Stimulated activated CD4-positive, alpha-beta T cell treated with anti-CD3 and anti-CD28 coated beads, Interleukin-4, amount 100 ng/mL, for 48 hours (primary cell): ENCODE measurements around the gene NDUFB3.
"Not testable (repeated sequence)": the region's sequence is repeated elsewhere in the genome, so short reads cannot be mapped to it uniquely, and the experiment has no call there.

ENCODE experiments used
- DNase-seq, 2 donors: peaks; one replicate each; pipeline ENCODE4 v3.0.0-alpha.2; 2020; ENCODE audit warnings: low read depth in 2 of 2

NDUFB3 gene

DNA sequence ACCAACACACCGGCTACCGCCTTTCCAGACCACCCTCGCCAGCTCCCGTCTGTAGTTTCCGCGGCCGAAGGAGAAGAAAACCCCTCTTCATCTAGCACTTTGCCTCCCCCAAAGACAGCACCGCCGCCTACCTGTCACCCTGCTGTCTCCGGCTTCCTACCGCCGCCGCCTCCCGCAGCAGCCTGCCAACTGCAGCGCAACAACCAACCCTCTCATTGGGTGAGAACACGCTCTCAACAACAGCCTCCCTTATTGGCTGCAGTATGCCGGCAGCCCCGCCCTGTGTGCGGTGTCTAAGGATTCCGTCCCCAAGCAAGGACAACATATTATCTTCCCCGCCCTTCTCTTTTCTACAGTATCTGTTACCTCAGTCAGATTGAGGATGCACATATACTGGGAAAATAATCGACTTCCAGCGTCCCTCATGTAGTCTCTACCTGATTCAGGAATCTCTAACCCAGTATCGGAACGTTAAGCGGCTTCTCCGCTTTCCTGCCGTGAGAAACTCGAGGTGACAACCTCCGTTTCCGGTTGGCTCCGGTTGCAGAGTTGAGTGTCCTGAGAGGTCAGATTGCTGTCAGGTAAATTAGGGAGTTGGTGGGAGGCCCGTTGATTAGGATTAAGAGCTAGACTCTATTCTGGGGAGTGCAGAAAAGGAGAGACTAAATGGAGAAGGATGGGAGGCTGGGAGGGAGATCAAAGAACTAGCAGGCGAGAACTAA lies at the start of gene NDUFB3, which contains the start of gene HYCC2:
Gene NDUFB3 (plus strand): TSS at position 523 of the 722 bp plus-strand sequence. CDS start 6,882 bp downstream, outside the sequence.
Gene HYCC2 (minus strand): TSS at position 193 of the 722 bp plus-strand sequence. CDS start 47,662 bp downstream, outside the sequence.
- DNase-seq = peak; percentile 79 to 86

DNA sequence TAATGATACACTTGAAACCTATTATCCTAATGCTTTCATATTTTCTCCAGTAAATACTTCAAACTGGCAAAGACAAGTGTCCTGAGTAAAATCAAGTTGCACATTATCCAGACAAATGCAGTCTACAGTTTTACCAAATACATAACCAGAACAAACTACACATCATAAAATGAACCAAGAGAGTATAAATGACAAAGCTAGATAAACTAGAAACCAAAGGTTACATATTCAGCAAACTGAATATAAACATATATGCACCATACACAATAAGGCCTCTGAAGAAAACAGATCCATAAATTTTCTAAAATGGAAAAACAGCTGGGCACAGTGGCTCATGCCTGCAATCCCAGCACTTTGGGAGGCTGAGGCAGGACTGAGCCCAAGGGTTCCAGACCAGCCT lies 47.3 kb upstream of the NDUFB3 start:
- DNase-seq = no peak

DNA sequence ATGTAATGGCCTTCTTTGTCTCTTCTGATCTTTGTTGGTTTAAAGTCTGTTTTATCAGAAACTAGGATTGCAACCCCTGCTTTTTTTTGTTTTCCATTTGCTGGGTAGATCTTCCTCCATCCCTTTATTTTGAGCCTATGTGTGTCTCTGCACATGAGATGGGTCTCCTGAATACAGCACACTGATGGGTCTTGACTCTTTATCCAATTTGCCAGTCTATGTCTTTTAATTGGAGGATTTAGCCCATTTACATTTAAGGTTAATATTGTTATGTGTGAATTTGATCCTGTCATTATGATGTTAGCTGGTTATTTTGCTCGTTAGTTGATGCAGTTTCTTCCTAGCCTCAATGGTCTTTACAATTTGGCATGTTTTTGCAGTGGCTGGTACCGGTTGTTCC lies 37.4 kb upstream of the NDUFB3 start:
- DNase-seq = not testable (repeated sequence)

DNA sequence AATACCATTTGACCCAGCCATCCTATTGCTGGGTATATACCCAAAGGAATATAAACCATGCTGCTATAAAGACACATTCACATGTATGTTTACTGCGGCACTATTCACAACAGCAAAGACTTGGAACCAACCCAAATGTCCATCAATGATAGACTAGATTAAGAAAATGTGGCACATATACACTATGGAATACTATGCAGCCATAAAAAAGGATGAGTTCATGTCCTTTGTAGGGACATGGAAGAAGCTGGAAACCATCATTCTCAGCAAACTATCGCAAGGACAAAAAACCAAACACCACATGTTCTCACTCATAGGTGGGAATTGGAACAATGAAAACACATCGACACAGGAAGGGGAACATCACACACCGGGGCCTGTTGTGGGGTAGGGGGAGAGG lies 33.4 kb upstream of the NDUFB3 start:
- DNase-seq = not testable (repeated sequence)

DNA sequence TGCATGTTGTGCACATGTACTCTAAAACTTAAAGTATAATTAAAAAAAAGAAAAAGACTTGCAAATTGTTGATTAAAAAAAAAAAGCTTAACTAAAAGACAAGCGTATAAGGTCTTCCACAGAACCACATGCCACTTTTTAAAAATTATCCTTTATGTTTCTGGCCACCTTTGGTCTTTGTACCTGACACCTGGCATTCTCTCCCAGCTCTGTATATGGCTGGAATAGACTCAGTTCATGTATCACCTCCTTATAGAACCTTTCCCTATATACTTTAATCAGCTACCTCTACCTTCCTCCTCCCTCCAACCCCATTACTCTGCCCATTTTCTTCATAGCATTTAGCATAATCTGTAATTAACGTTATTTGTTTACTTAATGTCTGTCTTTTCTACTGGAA lies 32.9 kb upstream of the NDUFB3 start:
- no peak for DNase-seq

DNA sequence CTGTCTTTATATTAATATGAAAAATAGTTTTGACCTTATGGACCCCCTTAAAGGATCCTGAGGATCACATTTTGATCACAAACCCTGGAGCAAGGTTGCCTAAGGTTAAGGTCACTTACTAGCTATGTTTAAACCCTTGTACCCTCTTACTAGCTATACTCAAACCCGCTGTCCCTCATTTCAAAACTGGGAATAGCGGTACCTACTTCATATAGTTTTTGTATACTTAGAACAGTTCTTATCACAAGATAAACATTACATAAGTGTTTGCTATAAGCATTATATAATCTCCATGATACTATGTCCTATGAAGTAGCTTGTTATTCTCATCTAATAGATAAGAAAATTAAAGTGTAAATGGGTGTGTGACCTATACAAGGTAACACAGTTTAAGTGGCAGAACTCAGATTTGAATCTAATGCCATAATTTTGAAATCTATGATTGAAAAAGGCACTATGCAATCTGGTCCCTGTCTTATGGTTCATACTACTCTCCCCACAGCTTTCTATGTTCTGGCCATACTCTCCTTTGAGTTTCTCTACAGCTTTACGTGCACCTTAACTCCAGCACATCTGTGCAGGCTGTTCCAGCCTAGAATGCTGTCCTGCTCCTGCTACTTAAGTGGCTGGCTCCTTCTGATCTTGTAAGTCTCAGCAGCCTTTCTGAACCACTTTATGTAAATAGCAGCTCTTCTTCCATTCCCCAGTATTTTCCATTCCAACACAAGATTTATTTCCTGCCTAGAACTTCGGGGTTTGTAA lies 30.8 kb upstream of the NDUFB3 start:
- no peak for DNase-seq

DNA sequence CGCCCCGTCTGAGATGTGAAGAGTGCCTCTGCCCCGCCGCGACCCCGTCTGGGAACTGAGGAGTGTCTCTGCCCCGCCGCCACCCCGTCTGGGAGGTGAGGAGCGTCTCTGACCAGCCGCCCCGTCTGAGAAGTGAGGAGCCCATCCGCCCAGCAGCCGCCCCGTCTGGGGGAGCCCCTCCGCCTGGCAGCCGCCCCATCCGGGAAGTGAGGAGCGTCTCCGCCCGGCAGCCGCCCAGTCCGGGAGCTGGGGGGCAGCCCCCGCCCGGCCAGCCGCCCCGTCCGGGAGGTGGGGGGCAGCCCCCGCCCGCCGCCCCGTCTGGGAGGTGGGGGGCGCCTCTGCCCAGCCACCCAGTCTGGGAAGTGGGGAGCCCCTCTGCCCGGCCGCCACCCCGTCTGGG lies 29.4 kb upstream of the NDUFB3 start:
- not testable (repeated sequence) for DNase-seq

DNA sequence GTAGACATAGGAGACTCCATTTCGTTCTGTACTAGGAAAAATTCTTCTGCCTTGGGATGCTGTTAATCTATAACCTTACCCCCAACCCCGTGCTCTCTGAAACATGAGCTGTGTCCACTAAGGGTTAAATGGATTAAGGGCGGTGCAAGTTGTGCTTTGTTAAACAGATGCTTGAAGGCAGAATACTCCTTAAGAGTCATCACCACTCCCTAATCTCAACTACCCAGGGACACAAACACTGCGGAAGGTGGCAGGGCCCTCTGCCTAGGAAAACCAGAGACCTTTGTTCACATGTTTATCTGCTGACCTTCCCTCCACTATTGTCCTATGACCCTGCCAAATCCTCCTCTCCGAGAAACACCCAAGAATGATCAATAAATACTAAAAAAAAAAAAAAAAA lies 28.8 kb upstream of the NDUFB3 start:
- DNase-seq = not testable (repeated sequence)

DNA sequence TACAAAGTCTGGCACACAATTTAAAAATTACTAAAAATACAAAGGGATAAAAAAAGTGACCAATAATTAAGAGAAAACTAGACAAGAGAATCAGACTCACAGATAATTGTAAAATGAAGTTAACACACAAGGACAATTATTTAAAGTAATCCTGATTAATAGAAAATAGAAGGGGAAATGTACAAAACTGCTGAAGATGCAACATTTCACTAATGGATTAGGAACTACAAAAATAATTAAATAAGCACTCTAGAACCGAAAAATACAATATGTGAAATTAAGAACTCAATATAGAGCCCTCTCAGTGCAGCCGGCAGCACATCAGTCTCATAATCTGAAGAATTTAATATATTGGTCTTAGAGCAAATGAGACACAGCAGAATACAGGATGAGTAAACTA lies 24.9 kb upstream of the NDUFB3 start:
- no peak for DNase-seq

DNA sequence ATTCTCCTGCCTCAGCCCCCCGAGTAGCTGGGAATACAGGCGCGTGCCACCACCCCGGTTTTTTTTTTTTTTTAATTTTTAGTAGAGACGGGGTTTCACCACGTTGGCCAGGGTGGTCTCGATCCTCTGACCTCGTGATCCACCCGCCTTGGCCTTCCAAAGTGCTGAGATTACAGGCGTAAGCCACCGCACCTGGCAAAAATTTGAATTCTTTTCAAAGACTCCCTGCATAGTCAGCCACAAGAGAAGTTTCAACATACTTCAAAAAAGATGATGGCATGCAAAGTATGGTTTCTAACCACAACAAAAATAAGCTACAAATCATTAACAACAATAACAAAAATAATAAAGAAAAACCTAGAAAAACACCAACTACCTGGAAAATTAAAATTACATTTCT lies 22.3 kb upstream of the NDUFB3 start:
- DNase-seq = no peak

DNA sequence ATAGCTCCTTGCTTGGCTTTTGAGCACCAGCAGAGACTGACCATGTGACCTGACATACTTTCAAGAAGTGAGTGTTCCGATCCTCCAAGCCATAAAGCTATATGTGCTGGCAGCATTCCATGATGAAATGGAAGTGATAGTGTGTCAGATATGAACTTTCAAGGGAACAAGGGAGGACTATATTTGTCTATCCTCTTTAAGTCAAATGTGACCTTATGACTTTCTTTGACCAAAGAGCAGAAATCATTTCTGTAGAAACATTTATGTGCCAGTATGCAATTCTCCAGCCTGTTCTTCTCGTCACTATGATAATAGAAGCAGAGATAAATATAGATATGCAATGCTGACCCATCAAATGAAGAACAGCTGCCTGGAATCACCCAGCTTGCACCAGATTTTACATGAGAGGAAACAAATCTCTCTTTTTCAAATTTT lies 14.7 kb upstream of the NDUFB3 start:
- no peak for DNase-seq

DNA sequence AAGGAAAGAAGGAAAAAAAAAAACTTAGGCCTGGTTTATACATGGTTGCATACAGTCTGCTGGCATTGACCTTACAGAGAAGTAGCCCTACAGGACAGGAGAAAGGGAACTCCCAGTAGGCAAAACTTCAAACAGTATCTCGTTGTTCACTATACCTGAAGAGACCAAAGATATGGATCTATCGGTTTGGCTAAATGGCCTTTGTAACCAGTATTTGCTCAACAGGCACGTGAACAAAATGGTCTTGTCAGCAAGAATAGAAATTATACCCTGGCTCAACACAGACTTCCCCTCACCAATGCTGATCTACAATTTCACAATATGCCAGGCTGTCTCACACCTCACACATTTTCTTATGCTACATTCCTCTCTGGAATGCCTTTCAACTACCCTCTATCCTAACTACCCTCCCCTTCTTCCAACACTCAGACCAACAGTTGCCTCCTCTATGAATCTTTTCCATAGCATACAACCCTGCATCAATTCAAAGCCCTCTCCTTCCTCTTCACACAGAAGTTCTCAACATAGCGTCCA lies 14.0 kb upstream of the NDUFB3 start:
- DNase-seq = no peak

DNA sequence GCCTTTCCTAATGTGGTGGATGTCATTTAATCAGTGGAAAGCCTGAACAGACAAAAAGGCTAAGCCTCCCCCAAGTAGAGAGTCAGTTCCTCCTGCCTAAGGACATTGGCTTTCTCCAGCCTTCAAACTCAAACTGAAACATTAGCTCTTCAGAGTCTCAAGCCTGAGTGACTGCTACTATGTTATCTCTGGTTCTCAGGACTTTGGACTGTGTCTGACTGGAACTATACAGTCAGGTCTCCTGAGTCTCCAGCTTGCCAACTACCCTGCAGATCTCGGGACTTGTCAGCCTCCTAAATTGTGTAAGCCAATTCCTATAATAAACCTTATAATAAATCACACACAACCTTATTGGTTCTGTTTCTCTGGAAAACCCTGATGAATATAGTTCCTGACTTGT lies 12.9 kb upstream of the NDUFB3 start:
- DNase-seq = no peak

DNA sequence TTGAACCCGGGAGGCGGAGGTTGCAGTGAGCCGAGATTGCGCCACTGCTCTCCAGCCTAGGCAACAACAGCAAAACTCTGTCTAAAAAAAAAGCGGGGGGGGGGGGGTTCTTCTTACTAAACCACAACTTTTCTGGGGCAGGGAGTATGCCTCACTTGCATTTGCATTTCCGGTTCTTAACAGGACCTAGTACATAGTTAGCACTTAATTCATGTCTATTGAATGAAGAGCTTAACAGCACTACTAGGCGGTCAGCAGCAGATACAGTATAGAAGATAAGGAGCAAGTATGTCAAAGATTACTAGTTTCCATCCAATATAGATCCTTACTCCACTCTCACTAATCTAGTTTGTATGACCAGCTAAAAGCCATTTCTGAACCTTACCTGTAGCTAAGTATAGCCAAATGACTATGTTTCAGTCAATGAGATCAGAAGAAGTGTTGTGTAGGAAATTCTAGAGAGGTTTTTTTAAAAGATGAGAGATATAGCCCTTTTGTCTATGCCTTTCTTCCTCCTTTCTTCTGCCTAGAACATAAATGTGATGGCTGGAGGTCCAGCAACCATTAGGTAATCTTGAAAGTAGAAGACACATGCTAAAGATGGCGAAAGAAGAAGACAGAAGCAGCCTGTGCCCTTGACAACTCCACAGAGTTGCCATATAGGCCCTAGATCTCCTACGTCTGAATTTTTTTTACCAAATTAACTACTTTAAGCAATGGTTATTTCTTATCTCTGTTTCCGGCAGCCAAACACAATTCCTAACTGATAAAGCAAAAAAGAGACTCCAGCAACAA lies 11.6 kb upstream of the NDUFB3 start:
- DNase-seq = no peak

DNA sequence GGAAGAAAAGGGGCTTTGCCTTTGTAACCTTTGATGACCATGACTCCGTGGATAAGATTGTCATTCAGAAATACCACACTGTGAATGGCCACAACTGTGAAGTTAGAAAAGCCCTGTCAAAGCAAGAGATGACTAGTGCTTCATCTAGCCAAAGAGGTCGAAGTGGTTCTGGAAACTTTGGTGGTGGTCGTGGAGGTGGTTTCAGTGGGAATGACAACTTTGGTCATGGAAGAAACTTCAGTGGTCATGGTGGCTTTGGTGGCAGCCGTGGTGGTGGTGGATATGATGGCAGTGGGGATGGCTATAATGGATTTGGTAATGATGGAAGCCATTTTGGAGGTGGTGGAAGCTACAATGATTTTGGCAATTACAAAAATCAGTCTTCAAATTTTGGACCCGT lies 8.3 kb upstream of the NDUFB3 start:
- DNase-seq = peak; percentile 39 to 41

DNA sequence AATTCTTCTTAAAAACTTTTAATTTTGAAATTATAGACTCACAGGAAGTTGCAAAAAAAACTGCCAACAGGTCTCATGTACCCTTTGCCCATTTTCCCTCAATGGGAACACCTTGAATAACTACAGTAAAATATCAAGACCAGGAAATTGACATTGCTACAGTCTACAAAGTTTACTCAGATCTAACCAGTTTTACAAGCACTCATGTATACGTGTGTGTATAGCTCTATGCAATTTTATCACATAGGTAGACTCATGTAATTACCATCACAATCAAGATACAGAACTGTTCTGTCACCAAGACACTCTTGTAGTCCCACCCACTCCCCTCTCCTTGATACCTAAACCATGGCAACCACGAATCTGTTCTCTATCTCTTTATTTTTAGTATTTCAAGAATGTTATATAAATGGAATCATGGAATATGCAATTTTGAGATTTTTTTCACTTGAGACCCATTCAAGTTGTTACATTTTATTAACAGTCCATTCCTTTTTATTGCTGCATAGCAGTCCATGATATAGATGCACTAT lies 6.9 kb upstream of the NDUFB3 start:
- DNase-seq = no peak

DNA sequence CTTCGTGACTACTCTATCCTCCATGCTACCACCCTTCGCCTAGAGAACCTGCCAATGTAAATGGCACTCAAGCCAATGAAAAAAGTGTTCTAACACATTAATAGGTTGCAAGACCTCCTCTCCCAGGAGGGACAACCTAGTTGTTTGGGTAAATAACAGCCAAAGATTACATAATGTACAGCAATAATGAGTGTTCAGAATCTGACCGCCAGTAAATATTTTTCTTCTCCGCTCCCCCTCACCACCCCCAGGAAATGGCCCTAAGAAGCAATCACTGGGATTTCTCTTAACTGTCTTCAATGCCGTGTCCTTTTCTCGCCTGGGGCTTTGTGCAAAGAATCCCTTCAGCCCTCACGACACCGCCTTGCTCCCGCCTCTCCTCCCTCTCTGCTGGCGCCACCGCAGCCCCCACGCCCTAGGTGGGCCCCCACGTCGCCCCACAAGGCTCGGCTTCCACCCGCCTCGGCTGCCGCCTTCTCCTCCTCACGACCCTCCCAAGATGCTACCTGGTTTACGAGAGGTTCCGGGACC lies 788 bp upstream of the NDUFB3 start:
- no peak for DNase-seq

DNA sequence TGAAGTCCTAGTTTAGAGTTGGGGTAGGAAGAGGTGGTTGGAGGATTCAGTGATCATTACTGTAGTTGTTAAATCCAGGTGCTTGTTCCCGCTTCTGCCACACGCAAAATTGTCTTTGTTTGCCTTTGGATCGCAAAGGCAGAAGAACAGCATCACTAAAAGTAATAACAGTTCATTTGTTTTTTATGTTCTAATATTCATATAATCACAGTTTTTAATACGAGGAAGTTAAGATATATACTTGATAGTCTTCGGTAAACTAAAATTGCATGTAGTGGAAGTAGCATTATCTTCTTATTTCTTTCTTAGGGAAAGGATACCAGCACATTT lies 365 bp downstream of the NDUFB3 start:
- DNase-seq = no peak

DNA sequence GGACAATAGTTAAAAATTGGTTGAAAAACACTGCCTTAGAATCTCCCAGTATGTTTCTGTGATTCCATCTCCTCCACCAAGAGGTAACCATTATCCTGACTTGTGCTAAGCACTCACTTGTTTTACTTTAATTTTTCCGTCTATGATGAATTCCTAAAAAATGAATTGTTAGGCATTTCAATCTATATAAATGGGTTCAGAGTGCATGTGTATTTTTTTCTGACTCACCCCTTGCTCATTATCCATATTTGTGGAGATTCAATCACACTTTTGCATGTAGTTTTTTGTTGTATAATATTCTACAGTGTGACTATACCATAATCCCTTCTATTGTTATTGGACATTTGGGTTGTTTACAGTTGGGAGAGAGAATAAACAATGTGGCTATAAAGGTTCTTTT lies 1.3 kb downstream of the NDUFB3 start:
- DNase-seq = no peak

DNA sequence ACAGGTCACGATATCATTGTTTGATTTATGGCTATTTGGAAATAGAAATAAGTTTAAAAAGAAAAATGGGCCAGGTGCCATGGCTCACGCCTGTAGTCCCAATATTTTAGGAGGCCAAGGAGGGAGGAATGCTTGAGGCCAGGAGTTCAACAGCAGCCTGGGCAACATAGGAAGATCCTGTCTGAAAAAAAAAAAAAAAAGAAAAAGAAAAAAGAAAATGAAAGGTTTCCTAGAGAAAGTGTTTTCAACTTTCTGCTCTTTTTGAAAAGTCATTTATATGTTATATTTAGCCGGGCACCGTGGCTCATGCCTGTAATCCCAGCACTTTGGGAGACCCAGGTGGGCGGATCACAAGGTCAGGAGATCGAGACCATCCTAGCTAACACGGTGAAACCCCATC lies 3.2 kb downstream of the NDUFB3 start:
- no peak for DNase-seq

DNA sequence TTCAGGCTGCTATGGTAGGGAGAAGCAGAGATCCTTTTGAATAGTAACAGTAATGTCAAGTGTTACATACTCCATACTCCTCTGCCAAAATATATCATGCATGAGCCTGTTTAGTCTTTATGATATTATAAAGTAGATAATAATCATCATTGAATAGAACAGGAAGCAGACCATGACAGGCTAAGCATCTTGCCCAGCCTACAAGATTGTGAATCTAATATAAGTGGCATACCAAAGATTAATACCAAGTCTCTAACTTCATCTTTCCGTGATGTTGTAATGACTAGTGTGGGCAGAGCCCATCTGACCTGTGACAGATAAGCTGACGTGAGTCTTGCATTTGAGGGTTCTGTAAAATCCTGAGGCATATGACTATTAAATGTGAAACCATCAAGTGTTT lies 13.1 kb downstream of the NDUFB3 start:
- DNase-seq = no peak

DNA sequence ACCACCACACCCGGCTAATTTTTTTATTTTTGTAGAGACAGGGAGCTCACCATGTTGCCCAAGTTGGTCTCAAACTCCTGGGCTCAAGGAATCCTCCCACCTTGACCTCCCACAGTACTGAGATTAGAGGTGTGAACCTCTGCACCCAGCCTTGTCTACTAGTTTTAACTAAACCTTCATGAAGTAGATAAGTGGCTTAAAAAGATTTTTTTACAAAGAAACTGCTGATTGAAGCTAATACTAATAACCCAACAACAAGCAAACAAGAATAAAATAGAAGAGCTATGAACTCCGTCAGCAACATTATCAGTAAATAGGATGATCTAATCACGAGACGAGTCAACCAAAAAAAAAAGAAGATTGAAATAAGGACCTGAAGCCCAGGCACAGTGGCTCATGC lies 18.8 kb downstream of the NDUFB3 start:
- DNase-seq = no peak
